Testis (tissue), 3 donors: ENCODE results near the gene PCSK6. TPM values are rescaled to one million over a fixed set of nuclear protein-coding genes. Genes with fewer than 3 reads are reported as not detected.

Experiments
- DNase-seq: peaks from one replicate; pipeline ENCODE4 v3.0.0-alpha.2; 2019
- H3K27ac ChIP-seq, 2 donors: fragments of 200-600 bp; sonication (generic); one replicate each; pipeline ENCODE4 v1.5.1; 2019
- H3K27me3 ChIP-seq: fragments of 200-600 bp; sonication (generic); one replicate; pipeline ENCODE4 v1.5.1; 2019
- H3K36me3 ChIP-seq: fragments of 200-600 bp; sonication (generic); one replicate; pipeline ENCODE4 v1.5.1; 2017; ENCODE audit warnings: low read depth; ENCODE audit errors: missing control alignments
- H3K4me1 ChIP-seq: fragments of 200-600 bp; sonication (generic); one replicate; pipeline ENCODE4 v1.5.1; 2019
- H3K4me3 ChIP-seq, 2 donors: fragments of 200-600 bp; sonication (generic); one replicate each; pipeline ENCODE4 v1.5.1; 2017 to 2019
- H3K9me3 ChIP-seq: fragments of 200-600 bp; sonication (generic); one replicate; pipeline ENCODE4 v1.5.1; 2017
- CTCF ChIP-seq, 3 experiments: fragments of 450-650 bp in 2 of 3; fragments of 200-600 bp in 1 of 3; sonication (generic) in 1 of 3; IDR thresholded peaks; one replicate each; pipeline ENCODE4 v1.5.1; 2016 to 2019; ENCODE audit warnings: antibody characterized with exemption in 3 of 3, mild to moderate bottlenecking in 2 of 3, moderate library complexity in 1 of 3
- POLR2A ChIP-seq: fragments of 450-650 bp; IDR thresholded peaks from one replicate; pipeline ENCODE4 v1.6.1; 2017; ENCODE audit warnings: antibody characterized with exemption, mild to moderate bottlenecking, moderate library complexity
- WGBS, 2 donors: methylation state at CpG; one replicate each; pipeline ENCODE4 v1.1.5; 2018; 5-methylcytosine and 5-hydroxymethylcytosine counted together
- intact Hi-C: fragments of 100-400 bp; cut with DNase I; formaldehyde crosslinking; loops from one replicate; pipeline ENCODE4 v1.15.1; 2023; ENCODE audit warnings: low total_unique reads
- polyA plus RNA-seq: library from polyadenylated mRNA; stranded (reverse); fragments of 350-450 nt; fragmentation: Illumina TruSeq; extraction: RNeasy Lipid Tissue Mini Kit (QIAGEN cat#74804); gene quantifications from one replicate; pipeline ENCODE4 v1.2.3, GENCODE V29; 2014; ENCODE audit warnings: low read depth, low replicate concordance; ENCODE audit not compliant: insufficient read depth
- total RNA-seq, 2 donors: library from RNA; depleted of rRNA; stranded (reverse); fragments of >200 nt; gene quantifications; one replicate each; pipeline ENCODE4 v1.2.3, GENCODE V29; 2016

Gene PCSK6
- total and polyA plus RNA-seq, 3 donors from 2014 or later = 43.9 to 156 (median 95.4) TPM

- Histone ChIP-seq H3K9me3 (no peaks in the 10 kb centered on the region), H3K36me3 (no peaks in the 10 kb centered on the region), H3K4me3 (no peak overlapping the region), H3K4me1 (peaks cover 3% of the 10 kb centered on the region), H3K27me3 (no peaks in the 10 kb centered on the region), H3K27ac (no peak overlapping the region)
- no peak for DNase-seq
- TF ChIP-seq POLR2A = no peak
- intact Hi-C loops = no loop called here
- WGBS, 2 donors = 93 to 96% methylated on average over 6 of the region's 6 CpGs
Observed at GRCh38 chr15:101374326-101374725, 115.2 kb downstream of the PCSK6 start.

- Histone ChIP-seq H3K27me3 (no peaks in the 10 kb centered on the region), H3K27ac (no peak overlapping the region), H3K4me3 (no peak overlapping the region), H3K36me3 (no peaks in the 10 kb centered on the region), H3K9me3 (no peaks in the 10 kb centered on the region), H3K4me1 (peaks cover 11% of the 10 kb centered on the region)
- WGBS, 2 donors = 58 to 62% methylated on average over 3 of the region's 3 CpGs
- intact Hi-C loops = no loop called here
- TF ChIP-seq POLR2A = no peak
- no peak for TF ChIP-seq CTCF (IDR thresholded peaks at IDR 0.05)
- DNase-seq = no peak
Observed at GRCh38 chr15:101373577-101373976, 115.9 kb downstream of the PCSK6 start.

GRCh38 chr15:101372960-101373525, 116.5 kb downstream of the PCSK6 start:
- Histone ChIP-seq H3K4me1 (peaks cover 16% of the 10 kb centered on the region), H3K9me3 (no peaks in the 10 kb centered on the region), H3K27ac (no peak overlapping the region), H3K36me3 (no peaks in the 10 kb centered on the region), H3K4me3 (no peak overlapping the region), H3K27me3 (no peaks in the 10 kb centered on the region)
- TF ChIP-seq CTCF (IDR thresholded peaks at IDR 0.05) (no peak), POLR2A (no peak)
- 73 to 78% methylated on average over 11 of the region's 11 CpGs for WGBS, 2 donors
- intact Hi-C loops = no loop called here
- DNase-seq = no peak

- H3K27me3 ChIP-seq = no peaks in the 10 kb centered on the region
- peaks cover 20% of the 10 kb centered on the region for H3K4me1 ChIP-seq
- no peaks in the 10 kb centered on the region for H3K9me3 ChIP-seq
- no peaks in the 10 kb centered on the region for H3K36me3 ChIP-seq
- intact Hi-C loops = no loop called here
- 70 to 79% methylated on average over 13 of the region's 13 CpGs for WGBS, 2 donors
- no peak overlapping the region for H3K4me3 ChIP-seq
- H3K27ac ChIP-seq = no peak overlapping the region
- TF ChIP-seq CTCF (IDR thresholded peaks at IDR 0.05) = no peak
- TF ChIP-seq POLR2A = no peak
- no peak for DNase-seq
Observed at GRCh38 chr15:101372149-101372577, 117.3 kb downstream of the PCSK6 start.

GRCh38 chr15:101371519-101371918, 118.0 kb downstream of the PCSK6 start:
- intact Hi-C loops = no loop called here
- WGBS, 2 donors = 91 to 94% methylated on average over 8 to 11 of the region's 11 CpGs
- no peak overlapping the region for H3K4me3 ChIP-seq
- H3K9me3 ChIP-seq = no peaks in the 10 kb centered on the region
- H3K4me1 ChIP-seq = peaks cover 24% of the 10 kb centered on the region
- no peaks in the 10 kb centered on the region for H3K27me3 ChIP-seq
- DNase-seq = no peak
- no peak for TF ChIP-seq CTCF (IDR thresholded peaks at IDR 0.05)
- no peak for TF ChIP-seq POLR2A
- H3K36me3 ChIP-seq = no peaks in the 10 kb centered on the region
- H3K27ac ChIP-seq = no peak overlapping the region
